ENCODE measurements around the gene SLC37A4. TPM values are rescaled to one million over a fixed set of nuclear protein-coding genes. Genes with fewer than 3 reads are reported as not detected.
"Not testable (repeated sequence)": the region's sequence is repeated elsewhere in the genome, so short reads cannot be mapped to it uniquely, and the experiment has no call there.

The SLC37A4 gene
- total RNA-seq, 4 donors from 2014 or later = 12.4 to 30.2 (median 16.5) TPM

DNA sequence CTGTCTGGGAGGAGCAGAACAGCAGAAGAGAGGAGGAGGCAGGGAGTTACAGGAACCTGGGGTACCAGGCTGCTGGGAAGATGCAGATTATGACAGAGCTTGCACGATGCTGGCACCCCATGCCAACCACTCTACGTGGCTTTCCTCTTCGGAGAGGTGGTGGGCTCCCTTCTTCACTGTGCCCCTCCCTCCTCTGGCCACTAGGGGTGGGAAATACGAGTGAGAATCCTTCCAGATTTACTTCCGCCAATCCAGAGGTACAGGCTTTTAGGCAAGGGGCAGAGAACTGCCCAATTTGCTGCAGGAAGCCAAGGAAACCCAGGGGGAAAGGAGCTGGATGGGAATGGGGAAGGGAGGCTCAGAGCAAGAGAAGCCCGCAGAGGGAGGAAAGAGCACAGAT is 14.0 kb upstream of the SLC37A4 start:
- no peak for DNase-seq
- peaks cover 49 to 51% of the 10 kb centered on the region in 2 donors for H3K36me3 ChIP-seq
- 85 to 87% methylated on average over 6 of the region's 6 CpGs for WGBS, 2 donors

DNA sequence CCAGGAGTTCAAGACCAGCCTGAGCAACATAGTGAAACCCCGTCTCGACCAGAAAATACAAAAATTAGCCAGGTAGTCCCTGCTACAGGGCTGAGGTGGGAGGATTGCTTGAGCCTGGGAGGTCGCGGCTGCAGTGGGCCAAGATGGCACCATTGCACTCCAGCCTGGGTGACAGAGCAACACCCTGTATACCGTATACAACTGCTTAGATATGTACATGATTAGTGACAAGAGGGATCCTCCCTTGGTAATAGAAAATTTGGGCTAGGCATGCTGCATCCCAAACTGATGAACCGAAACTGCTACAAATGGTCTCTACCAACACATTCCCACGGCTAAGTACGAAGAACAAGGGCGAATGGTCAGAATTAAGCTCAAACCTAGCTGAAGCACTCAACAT is 12.2 kb upstream of the SLC37A4 start:
- intact Hi-C loops (cut with DNase I) = no loop called here
- Histone ChIP-seq H3K36me3 (peaks cover 31 to 33% of the 10 kb centered on the region in 2 donors), H3K9me3 (no peaks in the 10 kb centered on the region), H3K4me3 (replicated peaks in 1 of 3) (no peak overlapping the region), H3K27ac (no peak overlapping the region), H3K27me3 (no peaks in the 10 kb centered on the region), H3K4me1 (peaks cover 0 to 8% of the 10 kb centered on the region in 2 donors)
- TF ChIP-seq, protein P1, sequence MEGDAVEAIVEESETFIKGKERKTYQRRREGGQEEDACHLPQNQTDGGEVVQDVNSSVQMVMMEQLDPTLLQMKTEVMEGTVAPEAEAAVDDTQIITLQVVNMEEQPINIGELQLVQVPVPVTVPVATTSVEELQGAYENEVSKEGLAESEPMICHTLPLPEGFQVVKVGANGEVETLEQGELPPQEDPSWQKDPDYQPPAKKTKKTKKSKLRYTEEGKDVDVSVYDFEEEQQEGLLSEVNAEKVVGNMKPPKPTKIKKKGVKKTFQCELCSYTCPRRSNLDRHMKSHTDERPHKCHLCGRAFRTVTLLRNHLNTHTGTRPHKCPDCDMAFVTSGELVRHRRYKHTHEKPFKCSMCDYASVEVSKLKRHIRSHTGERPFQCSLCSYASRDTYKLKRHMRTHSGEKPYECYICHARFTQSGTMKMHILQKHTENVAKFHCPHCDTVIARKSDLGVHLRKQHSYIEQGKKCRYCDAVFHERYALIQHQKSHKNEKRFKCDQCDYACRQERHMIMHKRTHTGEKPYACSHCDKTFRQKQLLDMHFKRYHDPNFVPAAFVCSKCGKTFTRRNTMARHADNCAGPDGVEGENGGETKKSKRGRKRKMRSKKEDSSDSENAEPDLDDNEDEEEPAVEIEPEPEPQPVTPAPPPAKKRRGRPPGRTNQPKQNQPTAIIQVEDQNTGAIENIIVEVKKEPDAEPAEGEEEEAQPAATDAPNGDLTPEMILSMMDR (IDR thresholded peaks at IDR 0.05) = no peak
- no peak for TF ChIP-seq POLR2A (IDR thresholded peaks at IDR 0.05)
- WGBS, 2 donors = 86 to 91% methylated on average over 9 of the region's 9 CpGs
- DNase-seq = no peak

More for the DNA sequence above, 14.0 kb upstream of the SLC37A4 start:
- intact Hi-C loops (cut with DNase I) = no loop called here
- Histone ChIP-seq H3K27ac (no peak overlapping the region), H3K27me3 (no peaks in the 10 kb centered on the region), H3K4me3 (replicated peaks in 1 of 3) (no peak overlapping the region), H3K4me1 (peaks cover 0 to 3% of the 10 kb centered on the region in 2 donors), H3K9me3 (no peaks in the 10 kb centered on the region)
- no peak for TF ChIP-seq POLR2A (IDR thresholded peaks at IDR 0.05)
- TF ChIP-seq, protein P1 (IDR thresholded peaks at IDR 0.05) = no peak

DNA sequence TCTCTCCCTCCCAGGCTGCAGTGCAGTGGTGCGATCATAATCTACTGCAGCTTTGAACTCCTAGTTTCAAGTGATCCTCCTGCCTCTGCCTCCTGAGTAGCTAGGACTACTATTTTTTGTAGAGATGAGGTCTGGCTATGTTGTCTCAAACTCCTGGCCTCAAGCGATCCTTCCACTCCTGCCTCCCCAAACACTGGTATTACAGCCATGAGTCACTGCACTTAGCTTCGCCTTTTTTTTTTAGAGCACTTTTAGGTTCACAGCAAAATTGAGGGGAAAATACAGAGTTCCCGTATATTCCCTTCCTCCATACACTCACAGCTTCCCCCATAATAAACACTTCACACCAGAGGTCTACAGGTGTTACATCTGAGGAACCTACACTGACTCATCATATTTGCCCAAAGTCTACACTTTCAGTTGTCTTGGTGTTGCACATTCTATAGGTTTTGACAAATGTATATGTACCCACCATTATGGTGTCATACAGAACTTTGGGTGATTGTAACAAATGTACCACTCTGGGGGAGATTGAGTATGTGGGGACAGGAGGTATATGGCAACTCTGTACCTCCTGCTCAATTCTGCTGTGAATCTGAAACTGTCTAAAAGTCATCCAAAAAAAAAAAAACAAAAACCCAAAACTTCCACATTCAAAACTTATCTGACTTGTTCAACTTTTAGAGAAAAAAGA is 11.3 kb upstream of the SLC37A4 start:
- intact Hi-C loops (cut with DNase I) = no loop called here
- no peaks in the 10 kb centered on the region for H3K27me3 ChIP-seq
- 93% methylated on average over 4 of the region's 4 CpGs for WGBS, 2 donors

DNA sequence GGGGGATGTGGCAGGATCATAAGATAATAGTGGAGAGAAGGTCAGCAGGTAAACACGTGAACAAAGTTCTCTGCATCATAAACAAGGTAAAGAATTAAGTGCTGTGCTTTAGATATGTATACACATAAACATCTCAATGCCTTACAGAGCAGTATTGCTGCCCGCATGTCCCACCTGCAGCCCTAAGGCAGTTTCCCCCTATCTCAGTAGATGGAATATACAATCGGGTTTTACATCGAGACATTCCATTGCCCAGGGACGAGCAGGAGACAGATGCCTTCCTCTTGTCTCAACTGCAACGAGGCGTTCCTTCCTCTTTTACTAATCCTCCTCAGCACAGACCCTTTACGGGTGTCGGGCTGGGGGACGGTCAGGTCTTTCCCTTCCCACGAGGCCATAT is 8.8 kb upstream of the SLC37A4 start:
- H3K36me3 ChIP-seq; H3K4me1 ChIP-seq; H3K27ac ChIP-seq; H3K27me3 ChIP-seq; intact Hi-C loops (cut with DNase I); DNase-seq; H3K9me3 ChIP-seq; H3K4me3 ChIP-seq (replicated peaks in 1 of 3): not testable (repeated sequence)
- WGBS, 2 donors = 21 to 25% methylated on average over 9 to 11 of the region's 11 CpGs

More for the DNA sequence above, 11.3 kb upstream of the SLC37A4 start:
- no peak for TF ChIP-seq POLR2A (IDR thresholded peaks at IDR 0.05)
- TF ChIP-seq, protein P1 (IDR thresholded peaks at IDR 0.05) = no peak
- Histone ChIP-seq H3K27ac (no peak overlapping the region), H3K9me3 (no peaks in the 10 kb centered on the region), H3K36me3 (peaks cover 22 to 24% of the 10 kb centered on the region in 2 donors), H3K4me1 (peaks cover 0 to 8% of the 10 kb centered on the region in 2 donors), H3K4me3 (replicated peaks in 1 of 3) (no peak overlapping the region)
- no peak for DNase-seq

DNA sequence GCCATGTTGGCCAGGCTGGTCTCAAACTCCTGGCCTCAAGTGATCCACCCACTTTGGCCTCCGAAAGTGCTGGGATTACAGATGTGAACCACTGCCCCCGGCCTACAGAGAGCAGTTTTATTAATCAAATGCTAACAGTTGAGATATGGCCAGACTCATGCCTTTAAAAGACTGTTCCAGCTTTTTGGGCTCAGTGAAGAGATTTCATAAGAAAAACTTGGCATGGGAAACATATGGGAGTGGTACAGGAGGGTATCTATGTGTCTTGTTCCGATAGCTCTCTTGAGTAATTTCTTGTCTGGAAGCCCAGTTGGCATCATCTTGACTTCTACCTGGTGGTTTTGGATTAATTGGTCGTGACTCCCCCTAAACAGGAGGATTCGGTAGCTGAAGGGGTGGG is 8.2 kb upstream of the SLC37A4 start:
- WGBS, 2 donors = 74 to 79% methylated on average over 5 of the region's 5 CpGs
- Histone ChIP-seq H3K36me3 (no peaks in the 10 kb centered on the region), H3K27ac (no peak overlapping the region), H3K9me3 (no peaks in the 10 kb centered on the region), H3K27me3 (no peaks in the 10 kb centered on the region), H3K4me3 (replicated peaks in 1 of 3) (no peak overlapping the region), H3K4me1 (peaks cover 0 to 8% of the 10 kb centered on the region in 2 donors)
- no peak for DNase-seq
- TF ChIP-seq POLR2A (IDR thresholded peaks at IDR 0.05) = no peak
- TF ChIP-seq, protein P1 (IDR thresholded peaks at IDR 0.05) = no peak
- intact Hi-C loops (cut with DNase I) = no loop called here

Data from thyroid gland (tissue), 4 donors.